Uterus (tissue), 2 donors: ENCODE data around the gene PASK.

ENCODE experiments used
- POLR2A ChIP-seq, 2 donors: fragments of 450-650 bp; IDR thresholded peaks; one replicate each; pipeline ENCODE4 v1.6.1; 2016; ENCODE audit warnings: antibody characterized with exemption in 2 of 2, mild to moderate bottlenecking in 1 of 2, moderate library complexity in 1 of 2
- TF ChIP-seq, protein P1 (sequence below), 4 experiments: fragments of 200-600 bp in 2 of 4; fragments of 450-650 bp in 2 of 4; sonication (generic) in 2 of 4; IDR thresholded peaks; one replicate each; pipeline ENCODE4 v1.5.1; 2016 to 2019; ENCODE audit warnings: antibody characterized with exemption in 4 of 4, mild to moderate bottlenecking in 2 of 4, moderate library complexity in 1 of 4

DNA sequence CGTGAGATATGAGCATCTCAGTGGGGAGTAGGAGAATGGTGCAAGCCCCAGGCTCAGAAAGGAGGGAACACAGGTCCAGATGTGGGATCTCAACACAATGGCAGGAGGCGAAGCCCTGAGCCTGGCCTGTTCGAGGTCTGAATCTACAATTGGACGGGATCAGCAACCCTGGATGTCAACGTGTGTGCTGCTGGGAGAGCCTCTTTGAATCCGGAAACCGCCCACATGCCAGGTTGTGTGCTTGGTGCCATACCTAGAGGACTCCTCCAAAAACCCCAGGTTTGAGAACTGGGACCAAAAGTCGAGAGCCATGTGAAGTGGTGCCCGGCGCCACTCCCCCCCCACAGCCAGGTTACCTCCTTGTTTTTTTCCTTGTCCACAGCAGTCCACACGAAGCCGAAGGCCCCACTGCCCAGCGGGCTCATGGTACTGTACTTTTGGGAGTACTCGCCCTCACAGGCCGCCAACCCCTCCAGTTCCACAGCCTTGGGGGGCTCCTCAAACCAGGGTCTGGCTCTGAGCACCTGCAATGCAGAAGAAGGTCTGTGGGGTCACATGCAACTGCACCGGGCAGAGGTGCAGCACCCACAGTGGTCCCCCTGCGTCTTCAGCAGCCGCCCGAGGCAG, 26.8 kb downstream of the PASK start:
- TF ChIP-seq, protein P1, sequence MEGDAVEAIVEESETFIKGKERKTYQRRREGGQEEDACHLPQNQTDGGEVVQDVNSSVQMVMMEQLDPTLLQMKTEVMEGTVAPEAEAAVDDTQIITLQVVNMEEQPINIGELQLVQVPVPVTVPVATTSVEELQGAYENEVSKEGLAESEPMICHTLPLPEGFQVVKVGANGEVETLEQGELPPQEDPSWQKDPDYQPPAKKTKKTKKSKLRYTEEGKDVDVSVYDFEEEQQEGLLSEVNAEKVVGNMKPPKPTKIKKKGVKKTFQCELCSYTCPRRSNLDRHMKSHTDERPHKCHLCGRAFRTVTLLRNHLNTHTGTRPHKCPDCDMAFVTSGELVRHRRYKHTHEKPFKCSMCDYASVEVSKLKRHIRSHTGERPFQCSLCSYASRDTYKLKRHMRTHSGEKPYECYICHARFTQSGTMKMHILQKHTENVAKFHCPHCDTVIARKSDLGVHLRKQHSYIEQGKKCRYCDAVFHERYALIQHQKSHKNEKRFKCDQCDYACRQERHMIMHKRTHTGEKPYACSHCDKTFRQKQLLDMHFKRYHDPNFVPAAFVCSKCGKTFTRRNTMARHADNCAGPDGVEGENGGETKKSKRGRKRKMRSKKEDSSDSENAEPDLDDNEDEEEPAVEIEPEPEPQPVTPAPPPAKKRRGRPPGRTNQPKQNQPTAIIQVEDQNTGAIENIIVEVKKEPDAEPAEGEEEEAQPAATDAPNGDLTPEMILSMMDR (IDR thresholded peaks at IDR 0.05) = no peak
- no peak for TF ChIP-seq POLR2A (IDR thresholded peaks at IDR 0.05)
